HT-29 (cell line): ENCODE data around the gene YWHAE. TPM values are rescaled to one million over a fixed set of nuclear protein-coding genes. Genes with fewer than 3 reads are reported as not detected.
"Not testable (repeated sequence)": the region's sequence is repeated elsewhere in the genome, so short reads cannot be mapped to it uniquely, and the experiment has no call there.

Experiments used
- DNase-seq: peaks from one replicate; pipeline ENCODE4 v3.0.0-alpha.2; 2015; ENCODE audit warnings: low spot score
- total RNA-seq: library from RNA; depleted of rRNA; stranded (reverse); fragments of >200 nt; shearing (Covaris generic); gene quantifications from 2 replicates; pipeline ENCODE4 v1.2.3, GENCODE V29; 2014

YWHAE gene
- total RNA-seq, 1 experiment from 2014 or later, result 190 TPM

- no peak for DNase-seq
Measured at GRCh38 chr17:1374431-1375177, 25.4 kb downstream of the YWHAE start.

GRCh38 chr17:1373707-1374237, 26.2 kb downstream of the YWHAE start:
- DNase-seq, result no peak

- no peak for DNase-seq
Measured at GRCh38 chr17:1372618-1373017, 27.4 kb downstream of the YWHAE start.

GRCh38 chr17:1371893-1372590, 28.0 kb downstream of the YWHAE start:
- no peak for DNase-seq

GRCh38 chr17:1368588-1368987, 31.4 kb downstream of the YWHAE start:
- DNase-seq, result no peak

- no peak for DNase-seq
Measured at GRCh38 chr17:1367351-1367745, 32.7 kb downstream of the YWHAE start.

GRCh38 chr17:1366234-1366633, 33.8 kb downstream of the YWHAE start:
- DNase-seq, result no peak

GRCh38 chr17:1365445-1366039, 34.5 kb downstream of the YWHAE start:
- DNase-seq, result peak; percentile 75

GRCh38 chr17:1362964-1363363, 37.1 kb downstream of the YWHAE start:
- DNase-seq, result no peak

GRCh38 chr17:1362065-1362848, 37.8 kb downstream of the YWHAE start:
- no peak for DNase-seq

- DNase-seq, result no peak
Measured at GRCh38 chr17:1360975-1361374, 39.0 kb downstream of the YWHAE start.

GRCh38 chr17:1360315-1360714, 39.7 kb downstream of the YWHAE start:
- DNase-seq, result not testable (repeated sequence)

GRCh38 chr17:1354030-1354429, 46.0 kb downstream of the YWHAE start:
- DNase-seq, result no peak

GRCh38 chr17:1352530-1352929, 47.5 kb downstream of the YWHAE start:
- not testable (repeated sequence) for DNase-seq

- no peak for DNase-seq
Measured at GRCh38 chr17:1351971-1352370, 48.1 kb downstream of the YWHAE start.

GRCh38 chr17:1351275-1351674, 48.7 kb downstream of the YWHAE start:
- DNase-seq, result no peak

- DNase-seq, result peak; percentile 29
Measured at GRCh38 chr17:1347589-1348323, 52.3 kb downstream of the YWHAE start.

- no peak for DNase-seq
Measured at GRCh38 chr17:1344521-1344920, 55.5 kb downstream of the YWHAE start.

GRCh38 chr17:1343554-1343953, 56.5 kb downstream of the YWHAE start:
- DNase-seq, result no peak

- DNase-seq, result no peak
Measured at GRCh38 chr17:1340371-1340770, 59.7 kb downstream of the YWHAE start.

GRCh38 chr17:1331708-1332107, 68.3 kb downstream of the YWHAE start:
- no peak for DNase-seq
